Caco-2 (cell line): ENCODE measurements around the gene KYNU. TPM values are rescaled to one million over a fixed set of nuclear protein-coding genes. Genes with fewer than 3 reads are reported as not detected.
A peak's percentile ranks its signal among the peaks of the same experiment; 100 is the strongest.

Experiments
- Bru-seq: library from RNA; stranded (reverse); fragments of 400-500 nt; gene quantifications from one replicate; lab custom pipeline; 2021; lab: Mats Ljungman, UMichigan
- BruChase-seq, 2 experiments: library from RNA; stranded (reverse); fragments of 400-500 nt; gene quantifications; one replicate each; lab custom pipeline; 2021; lab: Mats Ljungman, UMichigan
- BruUV-seq: library from RNA; stranded (reverse); fragments of 400-500 nt; replicated peaks from 2 replicates; lab custom pipeline; 2021; lab: Mats Ljungman, UMichigan
- CTCF ChIA-PET: fragments of 300-600 bp; sonication (Branson Sonifier 250); formaldehyde crosslinking; loops from one replicate; lab custom pipeline; 2022; ENCODE audit warnings: antibody characterized with exemption; lab: Charles Lee
- POLR2A ChIA-PET: fragments of 300-600 bp; sonication (Branson Sonifier 250); formaldehyde crosslinking; loops from one replicate; lab custom pipeline; 2022; ENCODE audit warnings: antibody characterized with exemption; lab: Charles Lee
- DNase-seq, 2 experiments: peaks; one replicate each; pipeline versions ENCODE4 v3.0.0 to v3.0.0-alpha.2; 2020 to 2022
- H3K27me3 ChIP-seq: replicated peaks from 2 replicates; pipeline ENCODE4 v1.6.0; 2011; ENCODE audit warnings: low read length; ENCODE audit not compliant: control insufficient read depth, insufficient read depth
- H3K36me3 ChIP-seq: 2 replicates; pipeline ENCODE4 v1.5.1; 2011; ENCODE audit warnings: low read length; ENCODE audit not compliant: control insufficient read depth, insufficient read depth
- H3K4me1 ChIP-seq: fragments of 250-450 bp; sonication (Bioruptor Pico); 2 replicates; pipeline ENCODE4 v1.5.1; 2020; ENCODE audit warnings: mild to moderate bottlenecking
- H3K4me3 ChIP-seq: 2 replicates; pipeline ENCODE4 v1.5.1; 2011; ENCODE audit warnings: low read depth, mild to moderate bottlenecking, control low read depth, low read length
- H3K9me3 ChIP-seq: fragments of 250-450 bp; sonication (Bioruptor Pico); 2 replicates; pipeline ENCODE4 v1.5.1; 2020; ENCODE audit warnings: mild to moderate bottlenecking, moderate library complexity
- H3K27ac Mint-ChIP-seq: one replicate; pipeline ENCODE4 v1.8.0; 2022; ENCODE audit warnings: mixed read lengths; ENCODE audit not compliant: unreplicated experiment
- H3K27me3 Mint-ChIP-seq: one replicate; pipeline ENCODE4 v1.8.0; 2022; ENCODE audit warnings: mixed read lengths; ENCODE audit not compliant: insufficient read depth, unreplicated experiment
- H3K36me3 Mint-ChIP-seq: one replicate; pipeline ENCODE4 v1.8.0; 2022; ENCODE audit warnings: mild to moderate bottlenecking, mixed read lengths; ENCODE audit not compliant: insufficient read depth, unreplicated experiment
- H3K4me1 Mint-ChIP-seq: one replicate; pipeline ENCODE4 v1.8.0; 2022; ENCODE audit warnings: low read depth, mixed read lengths; ENCODE audit not compliant: unreplicated experiment
- H3K4me3 Mint-ChIP-seq: one replicate; pipeline ENCODE4 v1.8.0; 2022; ENCODE audit warnings: mild to moderate bottlenecking, moderate library complexity, mixed read lengths; ENCODE audit not compliant: unreplicated experiment
- H3K9me3 Mint-ChIP-seq: one replicate; pipeline ENCODE4 v1.8.0; 2022; ENCODE audit warnings: mixed read lengths; ENCODE audit not compliant: unreplicated experiment
- intact Hi-C: fragments of 100-400 bp; cut with micrococcal nuclease; formaldehyde crosslinking; loops from one replicate; pipeline ENCODE4 v1.10.0; 2022; ENCODE audit not compliant: unreplicated experiment
- long read RNA-seq: library from polyadenylated mRNA; stranded (forward); transcript quantifications from one replicate; pipeline ENCODE4 v2.0.0, GENCODE V29; 2022
- total RNA-seq: library from RNA; stranded (reverse); gene quantifications from 2 replicates; pipeline ENCODE4 v1.2.3, GENCODE V29; 2022
- TF ChIP-seq, protein P1 (sequence below), 2 experiments: fragments of 200-600 bp in 1 of 2; IDR thresholded peaks; 1 replicate in 1 of 2; 2 replicates in 1 of 2; pipeline versions ENCODE4 v1.5.1 to v1.8.0; 2011 to 2022; ENCODE audit warnings: antibody characterized with exemption in 1 of 2, control low read depth in 1 of 2, inconsistent platforms in 1 of 2, low read depth in 1 of 2, low read length in 1 of 2, mild to moderate bottlenecking in 1 of 2, moderate library complexity in 1 of 2; ENCODE audit not compliant: insufficient read depth in 1 of 2, severe bottlenecking in 1 of 2, unreplicated experiment in 1 of 2

Gene KYNU
- total RNA-seq: 4.3 and 5.2 TPM in 2 replicates
- percentile 45 among the genes with signal in this experiment for Bru-seq, nascent RNA
- BruChase-seq, experiment 1, labeled RNA remaining after a 2-hour chase: percentile 40 among the genes with signal in this experiment
- percentile 39 among the genes with signal in this experiment for BruChase-seq, experiment 2, labeled RNA remaining after a 6-hour chase
- long read RNA-seq, full-length matches to known transcripts: 4 of 7 reads
- long read RNA-seq, partial matches to known transcripts: 0 of 7 reads
- long read RNA-seq, other reads (novel, unspliced or antisense): 3 of 7 reads

DNA sequence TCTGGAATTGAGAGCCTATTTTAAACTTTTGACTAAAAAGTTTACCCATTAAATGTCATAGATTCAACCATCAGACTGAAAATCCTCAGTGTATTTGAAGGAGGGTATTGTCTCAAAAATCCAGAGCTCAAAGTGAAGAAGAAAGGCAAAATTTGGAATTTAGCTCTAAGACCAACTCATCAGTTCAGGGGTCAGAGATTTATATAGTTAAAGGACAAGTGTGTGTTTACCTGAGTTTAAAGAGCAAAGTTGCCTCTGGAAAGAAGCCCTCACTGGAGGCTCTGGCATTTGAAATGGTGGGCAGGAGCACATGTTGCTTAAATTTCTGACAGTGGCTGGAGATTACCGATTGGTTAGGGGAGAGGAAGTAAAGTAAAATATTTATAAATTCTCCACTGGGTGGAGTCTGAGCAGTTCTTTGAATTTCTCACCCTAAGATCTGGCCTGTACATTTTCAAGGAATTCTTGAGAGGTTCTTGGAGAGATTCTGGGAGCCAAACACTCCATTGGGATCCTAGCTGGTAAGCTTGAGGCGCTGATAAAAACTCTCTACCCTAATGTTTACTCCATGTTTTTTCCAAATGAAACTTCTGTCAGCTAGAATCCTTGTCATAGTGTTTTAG, at the start of gene KYNU:
KYNU (plus strand) TSS at position 449 of the 623 bp plus-strand sequence. CDS start 7,704 bp downstream, outside the sequence.
- Mint-ChIP-seq H3K27me3 (no peaks in the 10 kb centered on the region), H3K36me3 (no peaks in the 10 kb centered on the region), H3K27ac (no peak within 1 kb of the TSS), H3K9me3 (no peaks in the 10 kb centered on the region), H3K4me3 (peak within 1 kb of the TSS; percentile 9), H3K4me1 (peaks cover 39% of the 10 kb centered on the region)
- intact Hi-C loops: loop anchor here (5.0 kb wide), 1 partner anchor 75 kb away; no protein-coding TSS in a partner anchor
- ChIA-PET POLR2A (no interaction called here), CTCF (no interaction called here)
- TF ChIP-seq, protein P1, sequence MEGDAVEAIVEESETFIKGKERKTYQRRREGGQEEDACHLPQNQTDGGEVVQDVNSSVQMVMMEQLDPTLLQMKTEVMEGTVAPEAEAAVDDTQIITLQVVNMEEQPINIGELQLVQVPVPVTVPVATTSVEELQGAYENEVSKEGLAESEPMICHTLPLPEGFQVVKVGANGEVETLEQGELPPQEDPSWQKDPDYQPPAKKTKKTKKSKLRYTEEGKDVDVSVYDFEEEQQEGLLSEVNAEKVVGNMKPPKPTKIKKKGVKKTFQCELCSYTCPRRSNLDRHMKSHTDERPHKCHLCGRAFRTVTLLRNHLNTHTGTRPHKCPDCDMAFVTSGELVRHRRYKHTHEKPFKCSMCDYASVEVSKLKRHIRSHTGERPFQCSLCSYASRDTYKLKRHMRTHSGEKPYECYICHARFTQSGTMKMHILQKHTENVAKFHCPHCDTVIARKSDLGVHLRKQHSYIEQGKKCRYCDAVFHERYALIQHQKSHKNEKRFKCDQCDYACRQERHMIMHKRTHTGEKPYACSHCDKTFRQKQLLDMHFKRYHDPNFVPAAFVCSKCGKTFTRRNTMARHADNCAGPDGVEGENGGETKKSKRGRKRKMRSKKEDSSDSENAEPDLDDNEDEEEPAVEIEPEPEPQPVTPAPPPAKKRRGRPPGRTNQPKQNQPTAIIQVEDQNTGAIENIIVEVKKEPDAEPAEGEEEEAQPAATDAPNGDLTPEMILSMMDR (IDR thresholded peaks at IDR 0.05; ENCODE audit: insufficient read depth in 1 of 2, low read depth in 1 of 2, low read length in 1 of 2, severe bottlenecking in 1 of 2, unreplicated experiment in 1 of 2): no peak
- Histone ChIP-seq H3K4me1 (peaks cover 45% of the 10 kb centered on the region), H3K36me3 (no peaks in the 10 kb centered on the region; the same call in 1 of the 2 replicates), H3K27me3 (no peaks in the 10 kb centered on the region), H3K4me3 (no peak within 1 kb of the TSS), H3K9me3 (no peaks in the 10 kb centered on the region)
- no TSS peak for BruUV-seq
- DNase-seq: no peak

DNA sequence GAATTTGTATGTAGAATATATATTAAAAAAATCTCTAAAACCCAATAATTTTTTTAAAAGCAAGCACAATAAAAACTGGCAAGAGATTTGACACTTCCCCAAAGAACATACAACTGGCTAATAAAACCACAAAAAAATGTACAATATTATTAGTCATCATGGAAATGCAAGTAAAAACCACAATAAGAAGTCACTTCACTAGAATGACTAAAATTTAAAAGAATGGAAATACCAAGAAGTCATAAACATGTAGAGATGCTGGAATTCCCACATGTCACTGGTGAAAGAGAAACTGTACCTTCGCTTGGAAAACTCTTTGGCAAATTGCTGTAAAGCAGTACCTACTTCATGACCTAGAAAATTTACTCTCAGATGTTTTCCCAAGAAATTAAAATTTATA, 43.4 kb upstream of the KYNU start:
- Mint-ChIP-seq H3K36me3 (no peaks in the 10 kb centered on the region), H3K4me1 (no peaks in the 10 kb centered on the region), H3K27me3 (no peaks in the 10 kb centered on the region), H3K27ac (no peak overlapping the region), H3K9me3 (no peaks in the 10 kb centered on the region), H3K4me3 (no peak overlapping the region)
- Histone ChIP-seq H3K4me1 (no peaks in the 10 kb centered on the region), H3K4me3 (no peak overlapping the region), H3K36me3 (no peaks in the 10 kb centered on the region), H3K27me3 (no peaks in the 10 kb centered on the region), H3K9me3 (no peaks in the 10 kb centered on the region)
- BruUV-seq: no TSS peak
- TF ChIP-seq, protein P1 (IDR thresholded peaks at IDR 0.05; ENCODE audit: insufficient read depth in 1 of 2, low read depth in 1 of 2, low read length in 1 of 2, severe bottlenecking in 1 of 2, unreplicated experiment in 1 of 2): no peak
- CTCF ChIA-PET: no interaction called here
- intact Hi-C loops: no loop called here
- POLR2A ChIA-PET: no interaction called here
- DNase-seq: no peak

DNA sequence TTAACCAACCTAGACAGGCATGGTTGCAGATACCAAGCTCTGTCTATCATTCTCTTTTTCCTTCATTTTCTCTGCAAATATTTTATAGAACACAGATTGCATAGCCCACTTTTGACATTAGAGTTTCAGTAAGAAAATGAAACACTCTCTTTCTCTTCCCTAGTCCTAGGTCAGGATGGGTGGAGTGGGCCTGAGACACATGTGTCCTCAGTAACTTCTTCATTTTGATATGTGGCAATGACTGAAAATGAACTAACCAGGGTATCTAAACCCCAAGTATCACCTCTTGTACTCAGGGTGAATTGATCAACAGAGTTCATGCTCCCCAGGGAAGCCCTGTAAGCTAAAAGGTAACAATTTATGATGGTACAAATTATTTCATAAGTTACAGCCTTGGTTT, 37.0 kb upstream of the KYNU start:
- no peak overlapping the region for H3K4me3 ChIP-seq
- no peaks in the 10 kb centered on the region for H3K9me3 ChIP-seq
- H3K4me1 ChIP-seq: no peaks in the 10 kb centered on the region
- no peaks in the 10 kb centered on the region for H3K36me3 ChIP-seq
- BruUV-seq: no TSS peak
- ChIA-PET CTCF (no interaction called here), POLR2A (no interaction called here)
- no peaks in the 10 kb centered on the region for H3K27me3 ChIP-seq
- no peaks in the 10 kb centered on the region for H3K36me3 Mint-ChIP-seq
- no peak overlapping the region for H3K4me3 Mint-ChIP-seq
- H3K27me3 Mint-ChIP-seq: no peaks in the 10 kb centered on the region
- intact Hi-C loops: no loop called here
- H3K27ac Mint-ChIP-seq: no peak overlapping the region
- DNase-seq: no peak
- H3K4me1 Mint-ChIP-seq: no peaks in the 10 kb centered on the region
- no peaks in the 10 kb centered on the region for H3K9me3 Mint-ChIP-seq
- TF ChIP-seq, protein P1 (IDR thresholded peaks at IDR 0.05; ENCODE audit: insufficient read depth in 1 of 2, low read depth in 1 of 2, low read length in 1 of 2, severe bottlenecking in 1 of 2, unreplicated experiment in 1 of 2): no peak
